Heart right ventricle (tissue), 16 donors: ENCODE data around the gene CCNF. TPM values are rescaled to one million over a fixed set of nuclear protein-coding genes. Genes with fewer than 3 reads are reported as not detected.
A peak's percentile ranks its signal among the peaks of the same experiment; 100 is the strongest.

Source experiments
- ATAC-seq, 8 donors: fragments of 200-7000 bp; cut with Tn5 transposase; one replicate each; pipeline ENCODE4 v1.9.1; 2020; ENCODE audit warnings: mild to moderate bottlenecking in 8 of 8, moderate library complexity in 8 of 8, moderate number of reproducible peaks in 1 of 8
- DNase-seq, 2 donors: peaks; one replicate each; pipeline ENCODE4 v3.0.0-alpha.2; 2020
- H3K27ac ChIP-seq, 10 donors: fragments of 200-600 bp; sonication (generic) in 2 of 10; one replicate each; pipeline versions ENCODE4 v1.5.0 to v1.8.0; 2020 to 2022; ENCODE audit warnings: mild to moderate bottlenecking in 3 of 10
- H3K27me3 ChIP-seq, 7 donors: fragments of 200-600 bp; one replicate each; pipeline ENCODE4 v1.8.0; 2021 to 2022; ENCODE audit warnings: mild to moderate bottlenecking in 2 of 7
- H3K36me3 ChIP-seq, 9 donors: fragments of 200-600 bp; sonication (generic) in 1 of 9; one replicate each; pipeline versions ENCODE4 v1.5.0 to v1.8.0; 2020 to 2022; ENCODE audit warnings: mild to moderate bottlenecking in 2 of 9
- H3K4me1 ChIP-seq, 9 donors: fragments of 200-600 bp; sonication (generic) in 1 of 9; one replicate each; pipeline versions ENCODE4 v1.5.0 to v1.8.0; 2020 to 2022; ENCODE audit warnings: mild to moderate bottlenecking in 4 of 9
- H3K4me3 ChIP-seq, 10 donors: fragments of 200-600 bp; sonication (generic) in 2 of 10; one replicate each; pipeline versions ENCODE4 v1.5.0 to v1.8.0; 2020 to 2022; ENCODE audit warnings: mild to moderate bottlenecking in 7 of 10, moderate library complexity in 2 of 10
- H3K9me3 ChIP-seq, 11 donors: fragments of 200-600 bp in 10 of 11; sonication (generic) in 2 of 11; one replicate each; pipeline versions ENCODE4 v1.5.0 to v1.8.0; 2013 to 2022; ENCODE audit warnings: mild to moderate bottlenecking in 2 of 11, control low read depth in 1 of 11, moderate library complexity in 1 of 11
- CTCF ChIP-seq, 9 donors: fragments of 200-600 bp; sonication (generic) in 2 of 9; IDR thresholded peaks; one replicate each; pipeline versions ENCODE4 v1.5.0 to v1.8.0; 2021 to 2022; ENCODE audit warnings: antibody characterized with exemption in 9 of 9, mild to moderate bottlenecking in 5 of 9, moderate library complexity in 1 of 9
- WGBS, 2 donors: extraction: QIAGEN DNeasy Blood & Tissue Kit; methylation state at CpG; one replicate each; pipeline ENCODE4 v1.1.7; 2013; ENCODE audit warnings: inconsistent platforms in 1 of 2; 5-methylcytosine and 5-hydroxymethylcytosine counted together
- intact Hi-C, 10 donors: fragments of 100-400 bp; cut with DNase I; formaldehyde crosslinking; loops; one replicate each; pipeline versions ENCODE4 v1.11.1 to v1.14.2; 2022
- polyA plus RNA-seq, 2 donors: library from polyadenylated mRNA; stranded (reverse); fragments of 200-250 nt; gene quantifications; one replicate each; pipeline ENCODE4 v1.2.3, GENCODE V29; 2013
- total RNA-seq, 10 donors: library from RNA; stranded (reverse); fragmentation: NEBNext Ultra II Directional in 3 of 10; extraction: Animal tissue kit (Norgen Biotek cat#: 25700) in 3 of 10; gene quantifications; one replicate each; pipeline versions ENCODE4 v1.2.1 to v1.2.4, GENCODE V29; 2021 to 2023
- donor health status: Arrhythmogenic right ventricular cardiomyopathy.
- donor health status: ischemic (EF 13 %, LVEDD 7.1; RV severe dilation, severe dysfunction).
- donor health status: healthy with polysubstance abuse.
- donor health status: DM: no; HTN: yes; CAD: no.
- donor health status: DM: no; HTN: no; CAD: no.
- donor health status: ischemic (EF 25% LVEDD 6.9; RV normal size, moderate dysfunction).
- donor health status: ischemic (EF 25% LVEDD 5.7; RV mildly dilated, moderate dysfunction).
- donor health status: healthy.
- donor health status: DM: yes; HTN: yes; CAD: no.
- donor health status: Ischemic cardiomyopathy.
- donor health status: ischemic (EF 35%, LVEDD 5.7; RV mildly dilated, moderate dysfunction).
- donor health status: nonischemic (EF 11% LVEDD 7.7; RV severe dilation, severe dysfunction).
- donor health status: DM: yes; HTN: yes; CAD: no.
- donor health status: PGD.
- donor health status: ischemic (EF 29% LVEDD 5.4; RV normal size, mild dysfunction).
- donor health status: nonischemic (EF 23%, LVEDD 6.1; RV moderate dilation, normal function).

The CCNF gene
- total and polyA plus RNA-seq, 12 donors: 0.51 to 3.4 (median 0.99) TPM

DNA sequence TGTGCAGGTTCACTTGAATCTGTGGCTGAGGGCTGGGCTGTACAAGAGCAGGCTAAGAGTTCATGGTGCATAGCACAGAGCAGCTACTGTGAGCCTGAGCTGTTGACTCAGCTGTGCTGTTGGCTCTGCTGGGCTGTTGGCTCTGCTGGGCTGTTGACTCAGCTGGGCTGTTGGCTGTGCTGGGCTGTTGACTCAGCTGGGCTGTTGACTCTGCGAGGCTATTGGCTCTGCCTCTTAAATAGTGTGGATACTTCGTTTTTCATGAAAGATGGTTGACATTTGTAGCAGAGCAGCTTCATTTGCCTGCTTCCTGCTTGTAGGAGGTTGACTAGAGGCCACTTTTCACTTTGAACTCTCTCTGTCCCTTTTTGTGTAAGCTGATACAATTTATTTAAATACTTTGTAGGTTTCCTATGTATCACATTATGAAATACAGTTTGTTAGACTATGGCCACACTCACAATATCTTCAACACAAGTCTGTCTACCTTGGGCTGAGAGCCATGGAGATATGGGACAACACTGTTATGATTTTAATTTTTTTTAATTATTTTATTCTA lies 40.3 kb upstream of the CCNF start:
- no peak overlapping the region for H3K4me3 ChIP-seq
- peaks cover 0 to 23% (median 8%) of the 10 kb centered on the region in 11 donors for H3K9me3 ChIP-seq
- no peak for TF ChIP-seq CTCF (IDR thresholded peaks at IDR 0.05)
- H3K27ac ChIP-seq: no peak overlapping the region
- peak in 6 of 8 donors; percentile 42 to 70 (median 48) for ATAC-seq
- 37 to 65% methylated on average over 2 of the region's 2 CpGs for WGBS, 2 donors
- no peaks in the 10 kb centered on the region for H3K4me1 ChIP-seq
- DNase-seq: no peak
- peaks cover 0 to 5% (median 0%) of the 10 kb centered on the region in 7 donors for H3K27me3 ChIP-seq
- H3K36me3 ChIP-seq: no peaks in the 10 kb centered on the region
- intact Hi-C loops: no loop called here

- Histone ChIP-seq H3K27ac (no peak overlapping the region), H3K27me3 (no peaks in the 10 kb centered on the region), H3K36me3 (no peaks in the 10 kb centered on the region), H3K4me1 (no peaks in the 10 kb centered on the region), H3K9me3 (peaks cover 0 to 23% (median 8%) of the 10 kb centered on the region in 11 donors), H3K4me3 (no peak overlapping the region)
- intact Hi-C loops: no loop called here
- ATAC-seq: no peak
- DNase-seq: no peak
- no peak for TF ChIP-seq CTCF (IDR thresholded peaks at IDR 0.05)
Measured at GRCh38 chr16:2392025-2392424, 37.2 kb upstream of the CCNF start.

DNA sequence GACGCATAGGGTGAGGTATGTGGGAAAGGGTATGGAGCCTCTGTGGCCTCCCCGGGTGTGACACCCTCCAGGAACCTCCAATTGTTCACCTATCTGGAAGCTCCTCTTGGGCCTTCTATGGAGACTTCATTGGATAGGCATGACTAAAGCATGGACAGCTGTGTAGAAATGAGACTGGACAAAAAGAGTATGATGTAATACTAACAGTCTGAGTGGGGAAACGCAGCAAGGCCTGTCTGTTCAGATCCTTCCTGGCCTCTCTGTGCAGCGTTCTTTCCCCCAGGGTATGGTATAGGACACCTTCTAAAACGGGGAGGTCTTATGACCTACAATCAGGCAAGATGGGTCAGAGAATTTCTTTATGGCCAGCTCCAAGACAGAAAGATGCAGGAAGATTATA lies 30.7 kb upstream of the CCNF start:
- no peak overlapping the region for H3K27ac ChIP-seq
- no peaks in the 10 kb centered on the region for H3K27me3 ChIP-seq
- no peak for TF ChIP-seq CTCF (IDR thresholded peaks at IDR 0.05)
- 85% methylated on average over 5 of the region's 5 CpGs for WGBS, 2 donors
- no peak for DNase-seq
- H3K9me3 ChIP-seq: no peaks in the 10 kb centered on the region
- intact Hi-C loops: no loop called here
- H3K4me3 ChIP-seq: no peak overlapping the region
- no peak for ATAC-seq
- H3K4me1 ChIP-seq: no peaks in the 10 kb centered on the region
- H3K36me3 ChIP-seq: no peaks in the 10 kb centered on the region

- intact Hi-C loops: no loop called here
- no peak for TF ChIP-seq CTCF (IDR thresholded peaks at IDR 0.05)
- ATAC-seq: no peak
- Histone ChIP-seq H3K4me3 (no peak overlapping the region), H3K27me3 (peaks cover 0 to 7% (median 0%) of the 10 kb centered on the region in 7 donors), H3K4me1 (no peaks in the 10 kb centered on the region), H3K27ac (no peak overlapping the region), H3K36me3 (no peaks in the 10 kb centered on the region), H3K9me3 (no peaks in the 10 kb centered on the region)
- no peak for DNase-seq
- WGBS, 2 donors: 65 to 66% methylated on average over 4 of the region's 4 CpGs
Measured at GRCh38 chr16:2404099-2404498, 25.1 kb upstream of the CCNF start.
